ENCODE results near the gene PORCN.
A peak's percentile ranks its signal among the peaks of the same experiment; 100 is the strongest.
"Not testable (repeated sequence)": the region's sequence is repeated elsewhere in the genome, so short reads cannot be mapped to it uniquely, and the experiment has no call there.

The PORCN gene

DNA sequence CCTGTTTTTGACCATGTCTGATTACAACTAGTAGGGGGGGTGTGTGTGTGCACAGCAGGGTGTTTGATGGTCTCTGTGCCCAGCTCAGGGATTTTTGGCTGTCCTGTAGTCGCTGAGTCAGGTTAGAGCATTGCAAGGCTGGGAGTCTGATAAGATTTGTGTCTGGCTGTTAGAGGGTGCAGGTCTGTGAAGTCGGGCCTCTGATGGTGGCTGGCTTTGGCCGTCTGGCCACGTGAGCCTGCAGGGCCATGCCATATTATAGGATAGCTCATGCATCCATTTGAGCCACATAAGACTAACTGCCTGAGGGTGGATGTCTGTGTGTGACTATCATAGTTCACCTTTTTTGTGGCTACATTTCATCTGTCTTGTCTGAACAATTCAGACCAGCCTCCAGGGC lies 4.9 kb downstream of the PORCN start:
- no peak for DNase-seq (ENCODE audit: low read depth)

DNA sequence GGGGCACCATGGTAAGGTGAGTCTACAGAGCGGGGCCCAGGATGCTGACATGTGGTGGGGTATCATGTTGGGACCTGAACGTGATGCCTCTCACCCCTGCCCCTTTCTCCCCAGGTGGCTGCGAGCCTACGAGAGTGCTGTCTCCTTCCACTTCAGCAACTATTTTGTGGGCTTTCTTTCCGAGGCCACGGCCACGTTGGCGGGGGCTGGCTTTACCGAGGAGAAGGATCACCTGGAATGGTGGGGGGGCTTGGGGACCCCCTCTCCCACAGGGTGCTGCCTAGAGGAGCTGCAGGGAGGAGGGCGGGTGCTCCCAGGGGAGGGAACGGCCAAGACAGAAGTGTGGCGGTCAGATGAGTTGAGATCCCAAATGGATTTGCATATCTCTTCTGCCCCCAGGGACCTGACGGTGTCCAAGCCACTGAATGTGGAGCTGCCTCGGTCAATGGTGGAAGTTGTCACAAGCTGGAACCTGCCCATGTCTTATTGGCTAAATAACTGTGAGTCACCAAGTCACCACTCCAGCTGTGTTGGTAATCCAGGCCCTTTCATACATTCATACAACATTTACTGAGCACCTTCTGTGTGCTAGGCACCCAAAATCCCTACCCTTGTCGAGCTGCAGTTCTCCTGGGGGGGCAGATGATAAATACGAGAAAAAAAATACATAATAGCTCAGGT lies 5.5 kb downstream of the PORCN start:
- DNase-seq (ENCODE audit: low read depth): no peak

DNA sequence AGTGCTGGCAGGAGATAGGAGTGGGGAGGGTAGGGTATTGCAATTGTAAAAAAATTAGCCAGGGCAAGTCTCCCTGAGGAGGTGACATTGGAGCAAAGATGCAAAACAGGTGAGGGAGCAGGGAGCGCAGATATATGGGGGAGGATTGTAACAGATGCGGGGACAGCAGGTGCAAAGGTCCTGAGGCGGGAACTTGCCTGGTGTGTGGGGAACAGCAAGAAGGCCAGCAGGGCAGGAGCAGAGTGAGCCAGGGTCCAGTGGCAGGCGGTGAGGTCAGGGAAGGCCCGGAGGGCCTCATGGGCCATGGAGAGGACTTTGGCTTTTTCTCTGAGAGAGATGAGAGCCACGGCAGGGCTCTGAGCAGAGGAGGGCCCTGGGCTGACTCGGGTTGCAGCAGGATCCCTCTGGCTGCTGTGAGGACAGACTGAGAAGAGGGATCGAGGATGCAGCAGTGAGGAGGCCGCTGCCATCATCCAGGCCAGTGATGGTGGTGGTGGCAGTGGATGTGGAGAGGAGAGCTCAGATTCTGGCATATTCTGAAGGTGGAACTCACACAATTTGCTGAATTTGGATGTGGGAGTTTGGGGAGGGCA lies 6.2 kb downstream of the PORCN start:
- no peak for DNase-seq (ENCODE audit: low read depth)

GRCh38 chrX:48515842-48516241 lies 7.0 kb downstream of the PORCN start:
- DNase-seq (ENCODE audit: low read depth): no peak

DNA sequence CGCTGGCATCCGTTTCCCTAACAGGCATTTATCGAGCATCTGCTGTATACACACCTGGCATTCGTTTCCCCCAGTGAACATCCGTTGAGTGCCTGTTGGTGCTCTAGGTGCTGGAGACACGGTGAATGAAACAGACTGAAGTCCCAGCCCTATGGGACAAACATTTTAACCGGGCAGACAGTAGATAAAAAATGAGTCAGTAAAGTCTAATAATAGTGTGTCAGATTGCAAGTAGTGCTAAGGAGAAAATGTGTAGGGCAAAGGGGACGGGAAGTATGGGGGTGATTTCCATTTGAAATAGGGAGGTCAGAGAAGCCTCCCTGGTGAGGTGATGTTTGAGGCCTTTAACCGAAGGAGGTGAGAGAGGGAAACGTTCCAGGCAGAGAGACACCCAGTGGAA lies 7.5 kb downstream of the PORCN start:
- no peak for DNase-seq (ENCODE audit: low read depth)

DNA sequence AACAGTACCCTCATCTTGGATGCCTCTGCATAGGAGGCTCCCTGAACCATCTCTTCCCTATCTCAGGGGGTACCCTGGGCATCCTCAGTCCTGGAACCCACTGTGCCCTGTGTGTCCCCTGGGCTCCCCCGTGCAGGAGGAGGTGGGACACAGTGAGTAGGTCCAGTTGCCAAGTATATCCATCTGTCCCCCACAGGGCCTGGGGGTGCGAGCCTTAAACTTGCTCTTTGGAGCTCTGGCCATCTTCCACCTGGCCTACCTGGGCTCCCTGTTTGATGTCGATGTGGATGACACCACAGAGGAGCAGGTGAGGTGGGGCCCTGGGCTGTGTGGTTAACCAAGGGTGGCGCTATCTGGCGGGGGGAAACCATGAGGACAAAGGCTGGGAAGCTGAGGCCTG lies 8.2 kb downstream of the PORCN start:
- no peak for DNase-seq (ENCODE audit: low read depth)

- DNase-seq (ENCODE audit: low read depth): not testable (repeated sequence)
These were observed 10.7 kb downstream of the PORCN start for GRCh38 chrX:48519481-48519880.

GRCh38 chrX:48520455-48520854 lies 11.7 kb downstream of the PORCN start:
- no peak for DNase-seq (ENCODE audit: low read depth)

GRCh38 chrX:48520976-48521352 lies 12.2 kb downstream of the PORCN start:
- DNase-seq (ENCODE audit: low read depth): no peak

DNA sequence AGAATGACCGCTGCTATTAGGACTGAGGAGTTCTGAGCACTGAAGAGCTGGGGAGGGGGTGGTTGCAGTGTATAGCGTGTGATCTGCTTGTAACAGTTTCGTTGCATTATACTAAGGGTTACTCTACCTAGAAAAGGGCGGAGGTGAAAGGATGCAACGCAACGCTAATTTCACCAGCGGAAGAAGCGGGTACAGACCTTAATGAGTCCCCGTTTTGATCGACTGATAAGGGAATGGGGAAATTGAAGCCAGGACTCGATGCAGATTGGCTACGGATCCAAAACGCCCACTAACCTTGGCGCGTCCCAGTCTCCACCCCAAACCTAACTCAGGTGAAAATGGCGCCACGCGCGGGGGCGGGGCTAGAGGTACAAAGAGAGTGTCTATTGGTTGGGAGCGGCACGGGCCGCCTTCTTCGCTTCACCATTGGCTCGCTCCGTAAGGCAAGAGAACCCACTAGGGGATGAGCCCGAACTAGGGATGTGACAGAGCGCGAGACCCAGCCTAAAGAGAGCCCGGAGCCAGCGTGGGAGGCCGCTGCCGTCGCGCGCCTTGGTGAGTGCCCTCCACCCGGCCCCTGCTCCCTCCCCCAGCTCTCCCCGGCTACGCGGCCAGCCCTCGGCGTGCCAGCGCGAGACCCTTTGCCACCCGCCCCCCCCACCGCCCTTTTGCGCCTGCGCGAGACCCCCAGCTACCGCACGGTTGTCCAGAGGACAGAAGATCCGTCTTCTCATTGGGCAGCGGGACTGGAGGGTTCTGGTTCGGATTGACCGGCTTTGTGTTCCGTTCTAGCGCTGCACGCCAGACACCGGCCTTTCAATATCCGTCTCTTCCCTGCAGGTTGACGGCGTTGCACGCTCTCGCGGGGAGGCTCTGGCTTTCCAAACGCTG lies 12.8 kb downstream of the PORCN start, which contains the start of gene EBP:
EBP (plus strand) TSS at position 456 of the 891 bp plus-strand sequence. CDS start 1,964 bp downstream, outside the sequence.
- DNase-seq (ENCODE audit: low read depth): peak; percentile 36

- no peak for DNase-seq (ENCODE audit: low read depth)
These were observed 13.5 kb downstream of the PORCN start for GRCh38 chrX:48522291-48522690.

- DNase-seq (ENCODE audit: low read depth): no peak
These were observed 14.9 kb downstream of the PORCN start for GRCh38 chrX:48523682-48524081.

DNA sequence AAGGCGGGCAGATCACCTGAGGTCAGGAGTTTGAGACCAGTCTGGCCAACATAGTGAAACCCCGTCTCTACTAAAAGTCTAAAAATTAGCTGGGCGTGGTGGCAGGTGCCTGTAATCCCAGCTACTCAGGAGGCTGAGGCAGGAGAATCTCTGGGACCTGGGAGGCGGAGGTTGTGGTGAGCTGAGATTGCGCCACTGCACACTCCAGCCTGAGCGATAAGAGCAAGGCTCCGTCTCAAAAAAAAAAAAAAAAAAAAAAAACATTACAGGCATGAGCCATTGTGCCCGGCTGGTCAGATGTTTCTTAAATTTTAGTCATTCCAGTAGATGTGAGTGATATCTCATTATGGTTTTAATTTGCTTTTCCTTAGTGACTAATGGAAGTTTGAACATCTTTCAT lies 17.1 kb downstream of the PORCN start:
- DNase-seq (ENCODE audit: low read depth): not testable (repeated sequence)

DNA sequence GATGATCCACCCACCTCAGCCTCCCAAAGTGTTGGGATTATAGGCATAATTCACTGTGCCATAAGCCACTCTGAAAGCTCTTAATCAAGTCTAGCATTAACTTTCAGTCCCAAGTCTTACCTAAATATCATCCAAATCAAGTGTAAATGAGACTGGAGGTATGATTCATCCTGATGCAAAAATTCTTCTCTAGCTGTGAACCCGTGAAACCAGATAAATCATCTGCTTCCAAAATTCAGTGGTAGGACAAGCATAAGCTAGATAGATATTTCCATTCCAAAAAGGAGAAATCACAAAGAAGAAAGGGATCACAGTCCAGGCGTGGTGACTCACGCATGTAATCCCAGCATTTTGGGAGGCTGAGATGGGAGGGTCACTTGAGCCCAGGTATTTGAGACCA lies 21.9 kb downstream of the PORCN start:
- DNase-seq (ENCODE audit: low read depth): no peak

DNA sequence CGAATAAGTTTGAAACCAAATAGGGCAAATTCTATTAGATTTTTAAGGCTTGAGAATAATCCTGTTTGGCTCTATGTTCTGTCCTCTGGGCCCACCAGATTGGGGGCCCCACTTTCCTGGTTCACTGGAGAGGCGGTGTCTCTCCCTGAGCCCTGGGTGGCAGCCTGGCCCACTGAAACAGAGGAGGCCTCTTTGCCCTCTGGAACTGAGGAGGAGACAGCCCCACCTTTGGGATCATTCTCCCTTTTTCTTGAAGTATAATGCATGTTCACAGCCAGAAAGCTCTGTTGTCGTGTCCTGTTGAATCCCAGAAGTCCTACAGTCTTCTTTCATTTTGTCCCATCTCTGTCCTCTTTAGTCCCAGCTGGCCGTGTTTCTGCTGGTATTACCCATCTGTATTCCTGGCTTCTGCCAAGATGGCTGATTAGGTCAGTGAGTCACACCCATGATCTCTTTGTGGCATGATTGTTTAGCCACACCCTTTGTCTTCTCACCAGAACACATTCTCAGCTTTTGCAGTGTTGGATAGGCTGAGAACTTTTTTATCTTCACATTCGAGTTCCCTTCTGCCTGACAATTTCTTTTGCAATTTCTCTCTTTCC lies 22.7 kb downstream of the PORCN start:
- no peak for DNase-seq (ENCODE audit: low read depth)

GRCh38 chrX:48532161-48532560 lies 23.4 kb downstream of the PORCN start:
- DNase-seq (ENCODE audit: low read depth): no peak

GRCh38 chrX:48533165-48533564 lies 24.4 kb downstream of the PORCN start:
- no peak for DNase-seq (ENCODE audit: low read depth)

- no peak for DNase-seq (ENCODE audit: low read depth)
These were observed 30.0 kb downstream of the PORCN start for GRCh38 chrX:48538641-48539344.

DNA sequence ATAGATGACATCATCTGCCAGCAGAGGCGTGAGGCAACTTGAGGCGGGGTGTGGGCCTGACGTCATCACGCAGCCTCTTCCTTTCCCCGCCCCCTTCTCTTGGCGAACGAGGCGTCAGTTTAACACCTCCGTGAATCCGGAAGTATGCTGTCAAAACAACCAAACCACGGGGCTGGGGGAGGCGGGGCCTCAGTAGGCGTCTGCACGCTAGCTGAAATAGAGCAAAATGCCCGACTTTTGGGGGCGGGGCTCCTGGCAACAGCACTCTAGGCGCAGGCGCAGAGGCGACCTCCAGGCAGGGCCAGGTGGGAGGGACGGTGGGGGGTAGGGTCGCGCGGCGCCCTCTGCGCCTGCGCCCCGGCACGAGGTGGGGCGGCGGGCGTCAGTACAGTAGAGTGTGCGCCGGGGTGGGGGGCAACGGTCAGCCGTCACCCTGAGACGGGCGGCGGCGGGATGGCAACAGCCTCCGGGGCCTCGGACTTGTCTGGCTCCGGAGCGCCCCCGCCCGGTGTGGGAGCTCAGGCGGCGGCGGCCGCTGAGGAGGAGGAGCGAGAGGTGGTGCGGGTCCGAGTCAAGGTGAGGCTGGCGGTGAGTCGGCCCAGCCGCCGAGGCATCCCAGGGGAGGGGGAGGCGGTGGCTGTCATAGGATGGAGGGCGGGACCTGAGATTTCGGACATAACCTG lies 30.7 kb downstream of the PORCN start, which contains the start of gene TBC1D25:
TBC1D25 (plus strand) TSS at position 370 of the 683 bp plus-strand sequence; CDS start at position 454, 84 bp downstream.
- peak; percentile 77 for DNase-seq (ENCODE audit: low read depth)

DNA sequence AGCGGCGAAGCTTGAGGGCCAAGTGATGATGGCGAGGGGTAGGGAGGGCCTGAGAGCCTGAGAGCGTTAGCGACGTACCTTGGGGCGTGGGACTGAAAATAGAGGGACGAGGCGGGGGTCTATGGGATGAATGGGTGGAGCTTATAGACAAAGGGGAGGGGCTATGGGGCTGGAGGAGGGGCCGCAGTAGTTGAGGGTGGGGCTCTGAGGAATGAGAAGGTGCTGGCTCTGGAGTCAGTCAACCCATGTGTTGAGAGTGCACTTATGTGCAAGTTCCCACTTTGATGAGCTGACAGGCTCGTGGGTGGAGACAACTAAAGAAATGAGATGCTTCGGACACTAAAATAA lies 31.2 kb downstream of the PORCN start:
- no peak for DNase-seq (ENCODE audit: low read depth)

- DNase-seq (ENCODE audit: low read depth): no peak
These were observed 31.7 kb downstream of the PORCN start for GRCh38 chrX:48540480-48540879.
